OCI-LY1 (cell line): ENCODE results near the gene LDAH.

Experiments used
- CTCF ChIP-seq: fragments of 200-600 bp; sonication (generic), shearing (Covaris generic); IDR thresholded peaks from 2 replicates; pipeline ENCODE4 v1.5.1; 2017; ENCODE audit warnings: mild to moderate bottlenecking, antibody characterized with exemption, low read length, moderate library complexity, mixed read lengths
- EZH2 ChIP-seq: fragments of 200-600 bp; sonication (generic), shearing (Covaris generic); IDR thresholded peaks from 2 replicates; pipeline ENCODE4 v1.8.0; 2017; ENCODE audit warnings: borderline replicate concordance, mixed run types, mild to moderate bottlenecking, antibody characterized with exemption, low read length, moderate library complexity, mixed read lengths

- TF ChIP-seq CTCF: no peak
- no peak for TF ChIP-seq EZH2
Observed at GRCh38 chr2:20674309-20674965, 148.5 kb downstream of the LDAH start.
